22Rv1 (cell line): Measurements from ENCODE around the gene DCN.

Experiments used
- H3K27ac ChIP-seq: fragments of 450-650 bp; 2 replicates; pipeline ENCODE4 v1.5.1; 2017
- ZFX ChIP-seq: fragments of 450-650 bp; IDR thresholded peaks from 2 replicates; pipeline ENCODE4 v1.6.1; 2017; ENCODE audit warnings: antibody characterized with exemption, borderline replicate concordance
- TF ChIP-seq, protein P1 (sequence below): fragments of 450-650 bp; IDR thresholded peaks from 2 replicates; pipeline ENCODE4 v1.5.1; 2017; ENCODE audit warnings: mild to moderate bottlenecking

Gene DCN

DNA sequence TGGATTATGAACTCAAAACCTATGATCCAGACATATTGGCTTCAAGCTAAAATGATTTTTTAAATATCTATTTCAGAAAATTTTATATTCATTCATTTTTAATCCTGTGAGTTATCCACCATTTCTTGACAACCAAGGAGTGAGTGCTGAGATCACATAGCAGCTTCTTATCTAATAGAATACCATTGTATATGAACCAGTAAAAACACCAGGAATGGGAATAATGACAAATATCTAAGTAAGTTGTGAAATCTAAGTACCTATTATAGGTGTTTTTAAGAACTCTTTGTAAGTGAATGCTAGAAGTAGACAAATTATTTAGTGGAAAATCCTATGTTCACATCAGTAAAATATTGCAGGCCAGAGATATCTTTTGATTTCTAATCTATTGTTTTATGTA is 79.5 kb downstream of the DCN start:
- no peak overlapping the region for H3K27ac ChIP-seq
- no peak for TF ChIP-seq ZFX
- TF ChIP-seq, protein P1, sequence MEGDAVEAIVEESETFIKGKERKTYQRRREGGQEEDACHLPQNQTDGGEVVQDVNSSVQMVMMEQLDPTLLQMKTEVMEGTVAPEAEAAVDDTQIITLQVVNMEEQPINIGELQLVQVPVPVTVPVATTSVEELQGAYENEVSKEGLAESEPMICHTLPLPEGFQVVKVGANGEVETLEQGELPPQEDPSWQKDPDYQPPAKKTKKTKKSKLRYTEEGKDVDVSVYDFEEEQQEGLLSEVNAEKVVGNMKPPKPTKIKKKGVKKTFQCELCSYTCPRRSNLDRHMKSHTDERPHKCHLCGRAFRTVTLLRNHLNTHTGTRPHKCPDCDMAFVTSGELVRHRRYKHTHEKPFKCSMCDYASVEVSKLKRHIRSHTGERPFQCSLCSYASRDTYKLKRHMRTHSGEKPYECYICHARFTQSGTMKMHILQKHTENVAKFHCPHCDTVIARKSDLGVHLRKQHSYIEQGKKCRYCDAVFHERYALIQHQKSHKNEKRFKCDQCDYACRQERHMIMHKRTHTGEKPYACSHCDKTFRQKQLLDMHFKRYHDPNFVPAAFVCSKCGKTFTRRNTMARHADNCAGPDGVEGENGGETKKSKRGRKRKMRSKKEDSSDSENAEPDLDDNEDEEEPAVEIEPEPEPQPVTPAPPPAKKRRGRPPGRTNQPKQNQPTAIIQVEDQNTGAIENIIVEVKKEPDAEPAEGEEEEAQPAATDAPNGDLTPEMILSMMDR, result no peak

DNA sequence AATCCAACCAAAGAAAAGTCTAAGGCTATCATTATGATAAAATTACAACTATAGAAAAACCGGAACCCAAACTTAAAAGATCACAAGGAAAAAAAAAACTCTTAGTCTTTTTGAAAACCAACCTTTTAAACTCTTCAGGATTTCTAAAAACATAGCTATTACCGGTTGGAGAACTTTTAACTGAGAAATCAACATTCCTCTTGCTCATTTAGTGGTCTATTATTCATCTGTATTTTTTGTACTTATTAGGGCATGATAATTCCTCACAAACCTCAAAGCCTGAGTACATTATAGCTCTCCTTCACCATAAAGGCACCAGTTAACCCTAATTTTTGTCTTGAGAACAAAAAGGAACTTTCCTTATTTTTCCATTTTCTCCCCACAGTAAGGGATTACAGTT is 81.7 kb downstream of the DCN start:
- H3K27ac ChIP-seq, result no peak overlapping the region
- TF ChIP-seq, protein P1, result no peak

DNA sequence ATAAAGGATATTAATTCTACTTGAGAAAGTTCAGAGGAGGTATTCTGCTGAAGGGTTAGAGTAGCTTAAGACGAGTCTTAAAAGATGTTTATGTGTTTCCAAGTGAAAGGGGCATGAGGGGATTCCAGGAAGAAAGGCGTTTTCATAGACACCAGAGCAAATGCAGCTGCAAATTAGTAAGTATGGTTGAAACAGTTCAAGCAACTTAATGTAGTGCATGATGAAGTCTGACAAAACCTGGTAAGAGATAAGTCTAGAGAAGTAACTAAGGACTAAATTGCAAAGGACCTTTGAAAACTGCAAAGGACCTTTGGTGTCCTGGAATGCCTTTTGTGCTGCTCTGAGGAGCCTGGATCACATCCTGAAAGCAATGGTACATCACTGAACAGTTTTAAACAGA is 82.8 kb downstream of the DCN start:
- no peak for TF ChIP-seq ZFX
- TF ChIP-seq, protein P1, result no peak
- no peak overlapping the region for H3K27ac ChIP-seq

DNA sequence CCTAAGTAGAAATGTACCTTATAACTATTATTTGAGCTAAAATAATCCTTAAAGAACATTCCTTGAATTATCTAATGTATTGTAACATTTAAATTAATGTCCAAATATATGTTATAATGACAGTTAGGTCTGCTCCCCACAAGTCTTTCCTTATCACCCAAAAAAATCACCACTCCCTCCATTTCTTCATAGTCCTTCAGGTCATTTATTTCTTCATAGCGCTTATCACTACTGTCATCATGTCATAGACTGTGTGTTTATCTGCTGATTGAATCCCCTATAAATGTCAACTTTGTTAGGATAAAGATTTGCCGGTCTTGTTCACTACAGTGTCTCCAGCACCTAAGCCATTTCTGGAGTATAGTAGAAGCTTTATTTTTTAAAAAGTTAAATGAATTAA is 83.3 kb downstream of the DCN start:
- H3K27ac ChIP-seq, result no peak overlapping the region
- no peak for TF ChIP-seq ZFX
- TF ChIP-seq, protein P1, result no peak

DNA sequence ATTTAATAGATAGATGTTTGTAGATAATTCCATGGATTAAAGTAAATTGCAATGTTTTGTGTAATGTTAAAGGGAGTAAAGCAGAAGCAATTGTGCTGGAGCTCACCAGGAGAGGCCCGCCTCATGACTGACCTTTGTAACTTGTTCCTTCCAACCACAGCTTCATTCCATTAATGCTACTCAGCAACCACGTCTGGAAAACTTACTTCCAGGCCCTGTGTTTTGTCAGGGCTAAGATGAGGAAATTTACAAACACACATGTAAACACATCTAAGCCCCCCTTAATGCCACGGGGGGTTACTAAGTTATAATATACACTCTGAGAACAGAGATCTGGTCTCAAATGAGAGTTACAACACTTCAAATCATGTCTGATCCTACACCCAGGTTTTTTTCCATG is 83.7 kb downstream of the DCN start:
- TF ChIP-seq, protein P1, result no peak
- no peak for TF ChIP-seq ZFX
- no peak overlapping the region for H3K27ac ChIP-seq

DNA sequence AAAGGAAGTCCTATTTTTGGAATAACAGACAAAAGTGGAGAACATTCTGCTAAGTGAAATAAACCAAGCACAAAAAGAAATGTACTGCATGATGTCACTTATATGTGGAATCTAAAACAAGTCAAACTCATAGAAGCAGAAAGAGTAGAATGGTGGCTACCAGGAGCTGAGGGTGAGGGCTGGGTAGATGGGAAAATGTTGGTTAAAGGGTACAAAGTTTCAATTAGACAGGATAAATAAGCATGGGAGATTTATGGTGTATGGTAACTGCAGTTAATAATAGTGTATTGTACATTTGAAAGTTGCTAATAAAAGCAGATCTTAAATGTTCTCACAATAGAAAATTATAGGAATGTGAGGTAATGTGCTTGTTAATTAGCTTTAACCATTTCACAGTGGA is 84.2 kb downstream of the DCN start:
- H3K27ac ChIP-seq, result no peak overlapping the region
- TF ChIP-seq ZFX, result no peak

DNA sequence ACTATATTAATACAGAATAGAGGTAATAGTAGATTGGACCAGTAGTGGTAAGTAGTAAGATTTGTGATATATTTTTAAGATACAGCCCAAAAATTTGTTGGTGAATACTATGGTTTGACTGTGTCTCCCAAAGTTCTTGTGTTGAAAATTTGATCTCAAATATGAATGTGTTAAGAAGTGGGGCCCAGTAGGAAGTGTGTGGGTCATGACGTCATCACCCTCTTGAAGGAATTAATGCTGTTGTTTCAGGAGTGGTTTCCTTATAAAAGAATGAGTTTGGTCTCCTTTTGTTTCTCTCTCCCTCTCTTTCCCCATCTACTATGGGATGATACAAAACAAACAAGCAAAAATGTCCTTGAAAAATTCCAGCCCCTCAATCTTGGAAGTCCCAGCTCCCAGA is 87.7 kb downstream of the DCN start:
- H3K27ac ChIP-seq, result no peak overlapping the region
- TF ChIP-seq, protein P1, result no peak

DNA sequence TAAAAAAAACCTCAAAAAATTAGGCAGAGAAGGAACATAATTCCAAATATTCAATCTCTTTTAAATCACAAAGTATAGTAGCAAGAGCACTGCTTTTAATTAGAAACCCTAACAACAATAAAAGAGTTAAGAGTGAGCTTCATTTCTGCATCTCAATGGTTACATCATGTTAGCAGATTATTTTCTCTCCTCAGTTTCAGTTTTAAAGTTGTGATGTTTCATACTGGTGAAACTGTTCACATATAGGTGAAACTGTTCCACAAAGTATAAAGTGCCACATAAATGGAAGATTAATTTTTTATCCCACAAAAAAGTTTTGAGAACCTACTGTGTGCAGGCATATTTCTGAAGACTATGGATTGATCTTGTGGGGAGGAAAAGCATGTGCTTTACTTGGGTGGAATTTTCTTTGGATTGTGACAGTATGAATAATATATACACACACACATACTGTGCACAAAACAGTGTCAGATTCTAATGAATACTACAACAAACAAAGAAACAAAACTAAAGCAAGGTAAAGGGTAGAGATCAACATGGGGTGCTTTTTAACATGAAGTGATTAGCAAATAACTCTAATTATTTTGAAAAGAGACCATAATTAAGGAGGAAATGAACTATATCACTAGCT is 88.5 kb downstream of the DCN start:
- no peak overlapping the region for H3K27ac ChIP-seq
- TF ChIP-seq, protein P1, result no peak
- TF ChIP-seq ZFX, result no peak
